Mucosa of descending colon (tissue), 3 donors: ENCODE results near the gene LRRC34. TPM values are rescaled to one million over a fixed set of nuclear protein-coding genes. Genes with fewer than 3 reads are reported as not detected.

Experiments
- ATAC-seq: fragments of 200-7000 bp; cut with Tn5 transposase; one replicate; pipeline ENCODE4 v1.9.1; 2020; ENCODE audit warnings: mild to moderate bottlenecking, moderate library complexity
- DNase-seq, 3 donors: peaks; one replicate each; pipeline ENCODE4 v3.0.0-alpha.2; 2020
- H3K36me3 ChIP-seq: fragments of 200-600 bp; one replicate; pipeline ENCODE4 v1.8.0; 2021; ENCODE audit warnings: low read depth, mild to moderate bottlenecking
- H3K4me1 ChIP-seq: fragments of 200-600 bp; one replicate; pipeline ENCODE4 v1.8.0; 2021; ENCODE audit warnings: low read depth, mild to moderate bottlenecking
- H3K4me3 ChIP-seq: fragments of 200-600 bp; one replicate; pipeline ENCODE4 v1.8.0; 2021; ENCODE audit warnings: mild to moderate bottlenecking
- H3K9me3 ChIP-seq: fragments of 200-600 bp; one replicate; pipeline ENCODE4 v1.8.0; 2021; ENCODE audit warnings: mild to moderate bottlenecking
- CTCF ChIP-seq: fragments of 200-600 bp; IDR thresholded peaks from one replicate; pipeline ENCODE4 v1.8.0; 2022; ENCODE audit warnings: antibody characterized with exemption, mild to moderate bottlenecking
- intact Hi-C, 2 donors: fragments of 100-400 bp; cut with DNase I in 1 of 2; cut with micrococcal nuclease in 1 of 2; formaldehyde crosslinking; loops; one replicate each; pipeline versions ENCODE4 v1.11.0 to v1.11.1; 2022; cut with DNase I, micrococcal nuclease
- total RNA-seq, 3 donors: library from RNA; stranded (reverse); fragmentation: NEBNext Ultra II Directional in 2 of 3; extraction: Animal tissue kit (Norgen Biotek cat#: 25700) in 2 of 3; gene quantifications; one replicate each; pipeline versions ENCODE4 v1.2.1 to v1.2.4, GENCODE V29; 2021 to 2023
- donor health status: DM: no; HTN: no; CAD: no; lungs with moderate emphysema.
- donor health status: DM: no; HTN: no; CAD: no.
- donor health status: DM: no; HTN: yes; CAD: no.

The LRRC34 gene
- total RNA-seq, 3 donors from 2014 or later = 0.49 to 1.6 (median 0.67) TPM

- intact Hi-C loops = no loop called here
- no peak for DNase-seq
- H3K36me3 ChIP-seq = no peaks in the 10 kb centered on the region
Observed at GRCh38 chr3:169825316-169825715, 12.6 kb upstream of the LRRC34 start.

DNA sequence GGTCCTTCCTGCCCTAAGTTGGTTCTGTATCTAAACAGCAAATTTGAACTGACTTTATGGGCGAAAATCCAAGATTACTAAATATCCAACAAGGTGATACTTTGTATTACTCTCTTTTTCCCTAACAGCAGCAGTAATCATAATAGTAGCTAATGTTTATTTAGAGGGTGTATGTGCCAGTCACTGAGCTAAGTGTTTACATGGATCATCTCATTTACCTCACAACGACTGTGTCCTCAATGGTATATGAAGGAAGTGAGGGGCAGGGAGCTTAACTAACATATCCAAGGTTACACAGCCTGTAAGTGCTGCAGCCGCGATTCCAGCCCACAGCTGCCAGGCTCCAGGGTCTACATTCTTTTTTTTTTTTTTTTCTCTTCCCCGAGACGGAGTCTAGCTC is 10.3 kb upstream of the LRRC34 start:
- peak; percentile 82 for ATAC-seq
- DNase-seq = no peak
- H3K9me3 ChIP-seq = no peaks in the 10 kb centered on the region
- H3K36me3 ChIP-seq = no peaks in the 10 kb centered on the region
- no peak overlapping the region for H3K4me3 ChIP-seq
- TF ChIP-seq CTCF = no peak
- intact Hi-C loops = no loop called here
- H3K4me1 ChIP-seq = no peaks in the 10 kb centered on the region

More at GRCh38 chr3:169825316-169825715, 12.6 kb upstream of the LRRC34 start:
- Histone ChIP-seq H3K4me1 (no peaks in the 10 kb centered on the region), H3K4me3 (no peak overlapping the region), H3K9me3 (no peaks in the 10 kb centered on the region)
- no peak for ATAC-seq
- TF ChIP-seq CTCF = no peak

DNA sequence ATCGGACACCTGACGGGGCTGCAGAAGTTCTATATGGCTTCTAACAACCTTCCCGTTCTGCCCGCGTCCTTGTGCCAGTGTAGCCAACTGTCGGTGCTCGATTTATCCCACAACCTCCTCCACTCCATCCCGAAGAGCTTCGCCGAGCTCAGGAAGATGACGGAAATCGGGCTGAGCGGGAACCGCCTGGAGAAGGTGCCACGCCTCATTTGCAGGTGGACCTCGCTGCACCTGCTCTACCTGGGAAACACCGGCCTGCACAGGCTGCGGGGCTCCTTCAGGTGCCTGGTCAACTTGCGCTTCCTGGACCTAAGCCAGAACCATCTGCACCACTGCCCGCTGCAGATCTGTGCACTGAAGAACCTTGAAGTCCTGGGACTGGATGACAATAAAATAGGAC is 9.8 kb upstream of the LRRC34 start:
- H3K9me3 ChIP-seq = no peaks in the 10 kb centered on the region
- intact Hi-C loops = no loop called here
- peak; percentile 76 for ATAC-seq
- no peaks in the 10 kb centered on the region for H3K4me1 ChIP-seq
- no peak for TF ChIP-seq CTCF
- DNase-seq = peak; percentile 12 to 53 (median 49)
- H3K36me3 ChIP-seq = no peaks in the 10 kb centered on the region
- no peak overlapping the region for H3K4me3 ChIP-seq

DNA sequence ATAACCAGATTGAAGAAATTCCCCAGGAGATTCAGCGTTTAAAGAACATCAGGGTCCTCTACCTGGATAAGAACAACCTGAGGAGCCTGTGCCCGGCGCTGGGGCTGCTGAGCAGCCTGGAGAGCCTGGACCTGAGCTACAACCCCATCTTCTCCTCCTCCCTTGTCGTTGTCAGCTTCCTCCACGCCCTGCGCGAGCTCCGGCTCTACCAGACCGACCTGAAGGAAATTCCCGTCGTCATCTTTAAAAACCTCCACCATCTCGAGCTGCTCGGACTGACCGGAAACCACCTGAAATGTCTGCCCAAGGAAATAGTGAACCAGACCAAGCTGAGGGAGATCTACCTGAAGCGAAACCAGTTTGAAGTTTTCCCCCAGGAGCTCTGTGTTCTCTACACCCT is 9.4 kb upstream of the LRRC34 start:
- DNase-seq (peak in 1 of 3 donors; percentile 33), ATAC-seq (no peak)
- Histone ChIP-seq H3K4me3 (no peak overlapping the region), H3K4me1 (no peaks in the 10 kb centered on the region), H3K9me3 (no peaks in the 10 kb centered on the region), H3K36me3 (no peaks in the 10 kb centered on the region)
- TF ChIP-seq CTCF = no peak
- intact Hi-C loops = no loop called here

DNA sequence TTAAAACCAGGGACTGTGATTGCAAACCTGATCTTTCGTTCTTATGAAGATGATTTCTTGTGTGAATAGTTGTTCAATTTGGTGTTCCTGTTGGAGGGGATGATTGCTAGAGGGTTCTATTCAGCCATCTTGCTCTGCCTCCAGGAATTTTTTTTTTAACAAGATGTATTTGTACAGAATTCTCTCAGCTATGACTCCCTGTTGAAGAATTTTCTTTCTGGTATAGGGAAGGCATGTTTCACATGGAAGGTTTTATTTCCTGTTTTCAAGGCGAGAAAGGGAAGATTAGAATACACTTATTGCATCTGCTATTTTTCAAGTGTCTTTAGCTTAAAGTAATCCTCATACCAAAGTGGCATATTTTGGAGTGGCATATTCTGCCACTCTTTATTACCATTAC is 5.6 kb upstream of the LRRC34 start:
- intact Hi-C loops = no loop called here
- TF ChIP-seq CTCF = no peak
- no peak for DNase-seq
- ATAC-seq = no peak
- H3K4me3 ChIP-seq = no peak overlapping the region
- no peaks in the 10 kb centered on the region for H3K9me3 ChIP-seq
- no peaks in the 10 kb centered on the region for H3K36me3 ChIP-seq
- H3K4me1 ChIP-seq = peaks cover 5% of the 10 kb centered on the region

DNA sequence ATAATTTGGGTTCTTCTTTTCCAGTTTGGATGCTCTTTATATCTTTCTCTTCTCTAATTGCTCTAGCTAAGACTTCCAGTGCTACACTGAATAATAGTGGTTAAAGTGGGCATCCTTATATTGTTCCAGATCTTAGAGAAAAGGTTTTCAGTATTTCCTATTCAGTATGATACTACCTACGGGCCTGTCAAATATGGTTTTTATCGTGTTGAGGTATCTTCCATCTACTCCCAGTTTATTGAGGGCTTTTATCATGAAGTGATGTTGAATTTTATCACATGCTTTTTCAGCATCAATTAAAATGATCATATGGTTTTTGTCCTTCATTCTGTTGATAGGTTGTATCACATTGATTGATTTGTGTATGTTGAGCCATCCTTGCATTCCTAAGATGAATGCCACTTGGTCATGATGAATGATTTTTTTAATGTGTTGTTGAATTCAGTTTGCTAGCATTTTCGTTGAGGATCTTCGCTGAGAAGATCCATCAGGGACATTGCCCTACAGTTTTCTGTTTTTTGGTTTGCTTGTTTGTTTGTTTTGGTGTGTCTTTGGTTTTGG is 3.0 kb upstream of the LRRC34 start:
- TF ChIP-seq CTCF = no peak
- no peaks in the 10 kb centered on the region for H3K36me3 ChIP-seq
- DNase-seq (no peak), ATAC-seq (no peak)
- intact Hi-C loops = no loop called here
- H3K4me1 ChIP-seq = peaks cover 10% of the 10 kb centered on the region
- H3K9me3 ChIP-seq = no peaks in the 10 kb centered on the region
- no peak overlapping the region for H3K4me3 ChIP-seq
